HG02870 (cell line): Measurements from ENCODE around the gene MAP9.
"Not testable (repeated sequence)": the region's sequence is repeated elsewhere in the genome, so short reads cannot be mapped to it uniquely, and the experiment has no call there.

Experiments used
- ATAC-seq: cut with Tn5 transposase; IDR thresholded peaks from one replicate; pipeline ENCODE4 v1.9.1; 2021; ENCODE audit warnings: mild to moderate bottlenecking, moderate library complexity; ENCODE audit not compliant: unreplicated experiment

The MAP9 gene

DNA sequence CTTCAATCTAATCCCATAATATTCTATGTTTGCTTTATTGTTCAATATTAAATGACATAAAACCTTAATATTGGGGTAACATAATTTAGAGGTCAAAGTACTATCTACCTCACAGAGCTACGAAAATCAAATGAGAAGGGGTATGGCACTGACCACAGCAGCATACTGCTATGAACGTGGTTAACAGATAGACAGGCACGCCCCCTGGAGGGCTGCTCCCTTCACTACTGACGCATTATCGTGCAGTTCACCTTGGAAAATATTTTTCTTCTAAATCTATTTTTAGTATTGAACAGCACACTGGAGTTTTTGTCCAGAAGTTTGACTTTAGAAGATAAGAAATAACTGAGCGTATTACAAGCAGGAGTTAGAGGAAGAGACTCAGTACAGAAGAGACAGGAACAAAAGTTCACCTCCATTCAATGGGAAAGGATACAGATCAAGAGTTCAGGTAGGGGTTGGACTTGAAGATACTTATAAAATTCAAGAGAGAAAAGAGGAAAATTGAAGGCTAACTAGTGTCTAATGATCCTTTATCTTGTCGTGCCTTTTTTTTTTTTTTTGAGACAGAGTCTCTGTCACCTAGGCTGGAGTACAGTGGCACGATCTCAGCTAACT lies 22.7 kb downstream of the MAP9 start:
- peak; percentile 95 for ATAC-seq

DNA sequence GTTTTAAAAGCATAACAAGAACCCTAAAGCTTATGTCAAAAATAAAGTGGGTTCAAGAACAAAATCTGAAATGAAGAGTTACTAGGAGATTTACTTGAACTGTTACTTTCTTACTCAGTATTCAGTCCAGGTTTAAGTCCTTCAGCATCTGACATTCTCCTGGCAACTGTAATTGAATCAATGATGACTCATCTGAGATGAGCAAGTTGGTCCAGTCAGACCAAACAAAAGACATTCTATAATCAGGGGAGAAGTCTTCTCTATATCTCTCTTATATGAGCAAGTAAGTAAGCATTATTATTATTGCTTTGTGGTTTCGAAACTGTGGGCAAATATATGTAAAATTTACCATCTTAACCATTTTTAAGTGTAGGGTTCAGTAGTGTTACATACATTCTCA lies 34.6 kb downstream of the MAP9 start:
- ATAC-seq, result no peak

- ATAC-seq, result no peak
Measured at GRCh38 chr4:155339999-155340398, 36.8 kb downstream of the MAP9 start.

GRCh38 chr4:155339588-155339987 lies 37.2 kb downstream of the MAP9 start:
- ATAC-seq, result no peak

DNA sequence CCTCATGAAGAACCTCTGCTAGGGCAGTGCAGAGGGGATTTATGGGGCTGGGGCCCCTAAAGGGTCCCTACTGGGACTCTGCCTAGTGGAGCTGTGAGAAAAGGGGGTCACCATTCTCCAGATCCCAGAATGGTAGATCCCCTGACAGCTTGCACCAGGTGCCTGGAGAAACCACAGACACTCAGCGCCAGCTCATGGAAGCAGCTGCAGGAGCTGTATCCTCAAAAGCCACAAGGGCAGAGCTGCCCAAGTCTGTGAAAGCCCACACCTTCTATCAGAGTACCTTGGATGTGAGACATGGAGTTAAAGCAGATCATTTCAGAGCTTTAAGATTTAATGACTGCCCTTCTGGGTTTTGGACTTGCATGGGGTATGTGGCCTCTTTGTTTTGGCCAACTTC lies 38.6 kb downstream of the MAP9 start:
- no peak for ATAC-seq

- no peak for ATAC-seq
Measured at GRCh38 chr4:155336242-155336641, 40.5 kb downstream of the MAP9 start.

GRCh38 chr4:155331478-155331877 lies 45.3 kb downstream of the MAP9 start:
- no peak for ATAC-seq

- ATAC-seq, result no peak
Measured at GRCh38 chr4:155322782-155323181, 54.0 kb downstream of the MAP9 start.

- no peak for ATAC-seq
Measured at GRCh38 chr4:155321006-155321405, 55.8 kb downstream of the MAP9 start.

GRCh38 chr4:155319516-155319915 lies 57.2 kb downstream of the MAP9 start:
- no peak for ATAC-seq

- not testable (repeated sequence) for ATAC-seq
Measured at GRCh38 chr4:155312027-155312426, 64.7 kb downstream of the MAP9 start.

DNA sequence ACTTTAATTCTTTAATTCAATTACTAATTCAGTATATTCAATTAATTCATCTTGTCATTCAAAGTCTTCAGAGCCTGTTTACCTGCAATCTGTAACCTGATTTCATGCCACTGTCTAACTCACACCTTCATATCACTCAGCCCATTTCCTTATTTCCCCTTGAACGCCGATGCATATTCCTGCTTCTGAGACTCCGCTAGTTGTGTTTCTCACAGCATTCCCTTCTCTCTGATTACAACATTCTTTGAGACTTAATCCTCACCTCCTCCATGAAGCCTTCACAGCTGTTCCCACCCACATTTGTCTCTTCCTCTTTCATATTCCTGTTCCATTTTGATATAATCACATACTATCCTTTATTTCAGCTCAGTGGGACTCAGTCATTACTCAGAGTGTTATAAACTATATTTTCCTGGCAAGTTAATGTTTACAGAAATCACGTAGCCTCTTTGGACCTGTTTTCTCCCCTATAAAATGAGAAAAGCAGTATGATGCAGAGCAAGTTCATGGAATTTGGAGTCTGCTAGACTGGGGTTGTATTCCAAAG lies 69.0 kb downstream of the MAP9 start:
- no peak for ATAC-seq

- no peak for ATAC-seq
Measured at GRCh38 chr4:155305619-155306018, 71.1 kb downstream of the MAP9 start.

GRCh38 chr4:155304375-155304774 lies 72.4 kb downstream of the MAP9 start:
- no peak for ATAC-seq

DNA sequence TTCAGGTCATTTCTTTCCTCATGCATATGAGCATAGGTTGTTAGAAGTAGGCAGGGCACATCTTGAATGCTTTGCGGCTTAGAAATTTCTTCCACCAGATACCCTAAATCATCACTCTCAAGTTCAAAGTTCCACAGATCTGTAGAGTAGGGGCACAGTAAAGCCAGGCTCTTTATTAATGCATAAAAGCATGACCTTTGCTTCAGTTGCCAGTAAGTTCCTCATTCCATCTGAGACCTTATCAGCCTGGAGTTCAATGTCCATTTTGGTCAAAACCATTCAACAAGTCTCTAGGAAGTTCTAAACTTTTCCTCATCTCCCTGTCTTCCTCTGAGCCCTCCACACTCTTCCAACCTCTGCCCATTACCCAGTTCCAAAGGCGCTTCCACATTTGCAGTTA lies 77.7 kb downstream of the MAP9 start:
- no peak for ATAC-seq
